Keratinocyte (primary cell): ENCODE data around the gene KTI12. TPM values are rescaled to one million over a fixed set of nuclear protein-coding genes. Genes with fewer than 3 reads are reported as not detected.

ENCODE experiments used
- DNase-seq: peaks from one replicate; pipeline ENCODE4 v3.0.0-alpha.2; 2011; ENCODE audit warnings: low read depth, missing footprints, low spot score
- FAIRE-seq: peaks from 2 replicates; lab custom pipeline; 2011; peaks lifted over from hg19 to GRCh38; lab: Jason Lieb, UNC
- H2AFZ ChIP-seq: 2 replicates; pipeline ENCODE4 v1.6.0; 2012; ENCODE audit warnings: low read length, control low read depth, inconsistent platforms; ENCODE audit not compliant: control insufficient read depth
- H3K27ac ChIP-seq: 2 replicates; pipeline ENCODE4 v1.5.1; 2011; ENCODE audit warnings: low read length; ENCODE audit not compliant: control insufficient read depth, insufficient read depth
- H3K27me3 ChIP-seq: 3 replicates; pipeline ENCODE4 v1.6.0; 2011; ENCODE audit warnings: low read length; ENCODE audit not compliant: control insufficient read depth, insufficient read depth; ENCODE audit errors: extremely low read depth
- H3K36me3 ChIP-seq, 2 experiments: 2 replicates in 1 of 2; 3 replicates in 1 of 2; pipeline ENCODE4 v1.5.1; 2011; ENCODE audit warnings: low read length in 2 of 2, mild to moderate bottlenecking in 1 of 2; ENCODE audit not compliant: control insufficient read depth in 2 of 2, insufficient read depth in 2 of 2; ENCODE audit errors: extremely low read depth in 1 of 2
- H3K4me1 ChIP-seq: 3 replicates; pipeline ENCODE4 v1.5.1; 2011; ENCODE audit warnings: low read length; ENCODE audit not compliant: control insufficient read depth, insufficient read depth; ENCODE audit errors: extremely low read depth
- H3K4me2 ChIP-seq: 3 replicates; pipeline ENCODE4 v1.6.0; 2011; ENCODE audit warnings: low read depth, low read length; ENCODE audit not compliant: control insufficient read depth, insufficient read depth; ENCODE audit errors: extremely low read depth
- H3K4me3 ChIP-seq, 3 experiments: fragments of 200-600 bp in 1 of 3; sonication (generic) in 1 of 3; 2 replicates in 2 of 3; 3 replicates in 1 of 3; pipeline ENCODE4 v1.5.1; 2011 to 2016; ENCODE audit warnings: low read length in 3 of 3, mild to moderate bottlenecking in 3 of 3, control low read depth in 2 of 3, inconsistent platforms in 1 of 3, low read depth in 1 of 3, mixed read lengths in 1 of 3, mixed run types in 1 of 3, moderate library complexity in 1 of 3; ENCODE audit not compliant: control insufficient read depth in 2 of 3, insufficient read depth in 2 of 3; ENCODE audit errors: extremely low read depth in 1 of 3
- H3K79me2 ChIP-seq: 2 replicates; pipeline ENCODE4 v1.6.0; 2012; ENCODE audit warnings: low read length; ENCODE audit not compliant: control insufficient read depth, insufficient read depth
- H3K9ac ChIP-seq: 3 replicates; pipeline ENCODE4 v1.6.0; 2011; ENCODE audit warnings: low read length; ENCODE audit not compliant: control insufficient read depth, insufficient read depth; ENCODE audit errors: extremely low read depth
- H3K9me1 ChIP-seq: 3 replicates; pipeline ENCODE4 v1.6.0; 2011; ENCODE audit warnings: low read length; ENCODE audit not compliant: control insufficient read depth, insufficient read depth; ENCODE audit errors: extremely low read depth
- H3K9me3 ChIP-seq: 2 replicates; pipeline ENCODE4 v1.5.1; 2012; ENCODE audit warnings: low read depth, low read length; ENCODE audit not compliant: control insufficient read depth
- H4K20me1 ChIP-seq: 3 replicates; pipeline ENCODE4 v1.6.0; 2011; ENCODE audit warnings: low read length; ENCODE audit not compliant: control insufficient read depth, insufficient read depth; ENCODE audit errors: extremely low read depth
- CTCF ChIP-seq, 3 experiments: IDR thresholded peaks in 1 of 3; conservative IDR thresholded peaks in 1 of 3; optimal IDR thresholded peaks in 1 of 3; 2 replicates in 2 of 3; 3 replicates in 1 of 3; pipeline versions ENCODE3 to v1.5.1; 2011; ENCODE audit warnings: low read length in 3 of 3, mild to moderate bottlenecking in 3 of 3, moderate library complexity in 2 of 3, control low read depth in 1 of 3, inconsistent platforms in 1 of 3; ENCODE audit not compliant: insufficient read depth in 2 of 3; ENCODE audit errors: extremely low read depth in 1 of 3
- EZH2 ChIP-seq: IDR thresholded peaks from one replicate; pipeline ENCODE4 v1.6.1; 2012; ENCODE audit warnings: inconsistent platforms, mild to moderate bottlenecking, low read length, moderate library complexity
- dilution Hi-C: fragments of 300-500 bp; cut with MboI; formaldehyde crosslinking; loops from one replicate; pipeline ENCODE4 v1.7.0; 2020; ENCODE audit warnings: low sequenced_read_pairs; ENCODE audit not compliant: extremely low pct_ligation_motif_present
- polyA plus RNA-seq, 5 experiments: library from polyadenylated mRNA; depleted of rRNA in 3 of 5; stranded (reverse) in 3 of 5; stranded (forward) in 1 of 5; unstranded in 1 of 5; fragments of >200 nt; gene quantifications; 1 replicate in 1 of 5; 2 replicates in 3 of 5; 3 replicates in 1 of 5; pipeline versions ENCODE4 v1.2.1 to v1.2.3, GENCODE V29; 2011 to 2012; ENCODE audit warnings: missing spikeins in 2 of 5, low read depth in 1 of 5, low replicate concordance in 1 of 5

The KTI12 gene
- polyA plus RNA-seq, 1 donor (not counting 4 experiments of a cell fraction or from before 2014, with no cell fraction given): 8.1 TPM

GRCh38 chr1:52059888-52060287 is 26.3 kb upstream of the KTI12 start:
- dilution Hi-C loops: no loop called here
- H3K27ac ChIP-seq: no peak overlapping the region

GRCh38 chr1:52059321-52059720 is 25.7 kb upstream of the KTI12 start:
- no peak overlapping the region for H2AFZ ChIP-seq
- H3K27me3 ChIP-seq: no peaks in the 10 kb centered on the region
- H3K9me3 ChIP-seq: no peaks in the 10 kb centered on the region
- FAIRE-seq (peak; percentile 46), DNase-seq (no peak)
- H3K9me1 ChIP-seq: no peaks in the 10 kb centered on the region
- no peak for TF ChIP-seq EZH2
- TF ChIP-seq CTCF (optimal IDR thresholded peaks at IDR 0.05 in 1 of 3, IDR thresholded peaks at IDR 0.05 in 1 of 3, conservative IDR thresholded peaks at IDR 0.05 in 1 of 3; ENCODE audit: extremely low read depth in 1 of 3, insufficient read depth in 2 of 3, low read length in 3 of 3): no peak
- H3K4me2 ChIP-seq: peak overlapping the region; percentile 54
- peak overlapping the region; percentile 22 for H3K27ac ChIP-seq
- no peaks in the 10 kb centered on the region for H4K20me1 ChIP-seq
- dilution Hi-C loops: no loop called here
- no peak overlapping the region for H3K9ac ChIP-seq
- H3K36me3 ChIP-seq: peaks cover 5 to 26% of the 10 kb centered on the region in 2 experiments
- peak overlapping the region in 1 of 3 experiments; percentile 21 for H3K4me3 ChIP-seq
- H3K4me1 ChIP-seq: peaks cover 20% of the 10 kb centered on the region
- H3K79me2 ChIP-seq: peaks cover 61% of the 10 kb centered on the region

More at GRCh38 chr1:52059888-52060287, 26.3 kb upstream of the KTI12 start:
- H3K9me1 ChIP-seq: no peaks in the 10 kb centered on the region
- peak overlapping the region; percentile 54 for H3K4me2 ChIP-seq
- H3K36me3 ChIP-seq: peaks cover 5 to 26% of the 10 kb centered on the region in 2 experiments
- H3K4me1 ChIP-seq: peaks cover 20% of the 10 kb centered on the region
- no peak overlapping the region for H2AFZ ChIP-seq
- no peaks in the 10 kb centered on the region for H3K27me3 ChIP-seq
- H3K9me3 ChIP-seq: no peaks in the 10 kb centered on the region
- no peak for TF ChIP-seq CTCF (optimal IDR thresholded peaks at IDR 0.05 in 1 of 3, IDR thresholded peaks at IDR 0.05 in 1 of 3, conservative IDR thresholded peaks at IDR 0.05 in 1 of 3; ENCODE audit: extremely low read depth in 1 of 3, insufficient read depth in 2 of 3, low read length in 3 of 3)
- no peak for TF ChIP-seq EZH2
- H3K4me3 ChIP-seq: no peak overlapping the region
- FAIRE-seq: no peak
- H3K79me2 ChIP-seq: peaks cover 57% of the 10 kb centered on the region
- H4K20me1 ChIP-seq: no peaks in the 10 kb centered on the region
- no peak overlapping the region for H3K9ac ChIP-seq
- no peak for DNase-seq
